Mammary epithelial cell (primary cell): ENCODE measurements around the gene FBXW4.

Source experiments
- CTCF ChIP-seq, 2 donors: IDR thresholded peaks in 1 of 2; conservative IDR thresholded peaks in 1 of 2; 2 replicates each; pipeline ENCODE4 v1.5.1; 2011 to 2012; ENCODE audit warnings: inconsistent platforms in 2 of 2, low read length in 2 of 2, mild to moderate bottlenecking in 2 of 2, control low read depth in 1 of 2, low read depth in 1 of 2; ENCODE audit not compliant: insufficient read depth in 1 of 2; ENCODE audit errors: extremely low read depth in 1 of 2
- EZH2 ChIP-seq: IDR thresholded peaks from 2 replicates; pipeline ENCODE4 v1.6.1; 2012; ENCODE audit warnings: low read length, inconsistent platforms, borderline replicate concordance

DNA sequence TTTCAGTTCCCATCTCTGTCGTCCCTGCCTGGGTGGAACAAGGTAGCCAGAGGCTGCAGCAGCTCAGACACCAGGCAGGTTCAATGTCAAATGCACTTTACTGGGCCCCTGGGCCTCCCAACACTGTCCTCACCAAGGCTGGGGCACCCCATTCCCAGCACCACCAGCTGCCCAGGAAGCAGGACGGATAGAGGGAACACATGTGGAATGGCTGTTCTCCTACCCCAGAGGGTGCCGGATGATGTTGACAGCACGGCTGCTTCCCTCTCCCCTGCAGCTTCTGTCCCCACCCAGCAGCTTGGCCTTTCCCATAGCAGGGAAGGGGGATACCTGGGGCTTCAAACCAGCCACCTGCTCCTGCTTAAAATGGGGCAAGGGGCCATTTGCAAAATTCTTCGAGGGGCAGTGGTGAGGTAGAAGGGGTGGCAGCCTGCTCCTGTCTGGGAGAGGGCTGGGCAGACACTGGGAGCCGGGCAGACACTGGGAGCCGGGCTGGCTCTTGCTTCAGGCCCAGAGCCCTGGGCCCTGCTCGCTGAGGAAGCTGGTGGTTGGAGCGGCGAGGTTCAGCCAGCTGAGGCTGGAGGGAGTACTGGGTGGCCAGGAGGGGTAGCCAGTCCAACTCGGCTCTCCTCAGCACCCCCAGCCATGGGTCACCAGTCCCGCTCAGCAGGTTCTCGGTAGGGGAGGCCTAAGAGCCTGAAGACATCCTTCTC is 116.0 kb downstream of the FBXW4 start:
- no peak for TF ChIP-seq EZH2
- no peak for TF ChIP-seq CTCF (conservative IDR thresholded peaks at IDR 0.05 in 1 of 2, IDR thresholded peaks at IDR 0.05 in 1 of 2; ENCODE audit: extremely low read depth in 1 of 2, insufficient read depth in 1 of 2, low read depth in 1 of 2, low read length in 2 of 2)
